GM10847 (cell line): ENCODE measurements around the gene VILL.

Experiments
- POLR2A ChIP-seq: IDR thresholded peaks from 2 replicates; pipeline ENCODE4 v1.6.1; 2011; ENCODE audit not compliant: insufficient read length; ENCODE audit errors: extremely low read depth

The VILL gene

DNA sequence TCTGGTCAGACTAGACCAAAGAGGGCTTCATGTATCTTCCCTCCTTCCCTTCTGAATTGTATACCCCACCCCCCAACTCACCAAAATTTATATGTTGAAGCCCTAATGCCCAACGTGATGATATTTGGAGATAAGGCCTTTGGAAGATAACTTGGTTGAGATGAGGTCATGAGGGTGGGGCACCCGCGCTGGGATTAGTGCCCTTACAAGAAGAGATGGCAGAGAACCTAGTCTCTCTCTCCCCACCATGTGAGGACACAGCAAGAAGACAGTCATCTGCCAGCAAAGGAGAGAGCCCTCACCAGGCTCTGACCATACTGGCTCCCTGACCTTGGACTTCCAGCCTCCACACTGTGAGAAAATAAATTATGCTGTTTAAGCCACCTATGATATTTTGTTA, 25.4 kb downstream of the VILL start:
- TF ChIP-seq POLR2A: no peak

DNA sequence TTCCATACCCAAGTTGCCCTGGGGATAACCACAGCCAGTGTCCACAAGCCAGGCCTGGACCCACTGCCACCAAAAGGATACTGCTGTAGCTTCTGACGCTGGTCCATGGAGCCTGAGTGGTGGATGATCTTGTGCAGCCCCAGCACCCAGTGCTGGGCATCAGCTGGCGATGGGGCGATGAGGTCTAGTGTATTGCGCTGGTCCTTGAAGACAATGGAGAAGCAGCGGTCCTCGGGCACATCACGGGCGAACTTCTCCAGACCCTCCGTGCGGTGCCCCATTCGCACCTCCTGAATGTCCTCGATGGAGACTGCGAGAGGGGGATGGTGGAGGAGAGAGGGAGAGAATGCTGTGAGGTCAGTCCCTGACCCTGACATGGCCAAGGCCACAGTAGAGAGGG, 25.8 kb downstream of the VILL start:
- TF ChIP-seq POLR2A: no peak

DNA sequence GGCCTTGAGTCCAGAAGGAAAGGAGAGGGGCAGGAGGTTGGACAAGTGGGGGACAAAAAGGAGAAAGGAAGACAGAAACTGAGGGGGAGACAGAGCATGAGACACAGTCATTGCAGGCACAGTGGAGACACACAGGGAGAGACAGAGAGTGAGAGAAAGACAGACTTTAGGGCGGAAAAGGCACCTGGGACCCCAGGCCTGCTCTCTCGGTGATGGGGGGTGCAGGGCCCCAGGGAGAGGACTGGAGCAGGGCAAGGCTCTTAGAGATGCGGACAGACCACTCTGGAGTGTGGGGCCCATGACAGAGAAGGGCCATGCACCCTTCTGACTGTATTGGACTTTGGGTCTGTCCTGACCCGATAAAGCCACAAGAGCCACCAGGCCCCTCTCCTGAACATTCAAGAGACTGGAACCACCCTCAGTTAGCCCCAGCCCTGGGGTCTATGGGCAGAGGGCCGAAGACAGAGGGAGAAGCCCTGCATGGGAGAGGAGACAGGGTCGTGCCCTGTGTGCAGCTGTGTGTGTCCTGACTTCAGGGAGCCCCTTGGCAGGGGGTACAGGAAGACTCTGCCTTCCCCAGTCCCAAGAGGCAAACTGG, 26.4 kb downstream of the VILL start:
- no peak for TF ChIP-seq POLR2A

DNA sequence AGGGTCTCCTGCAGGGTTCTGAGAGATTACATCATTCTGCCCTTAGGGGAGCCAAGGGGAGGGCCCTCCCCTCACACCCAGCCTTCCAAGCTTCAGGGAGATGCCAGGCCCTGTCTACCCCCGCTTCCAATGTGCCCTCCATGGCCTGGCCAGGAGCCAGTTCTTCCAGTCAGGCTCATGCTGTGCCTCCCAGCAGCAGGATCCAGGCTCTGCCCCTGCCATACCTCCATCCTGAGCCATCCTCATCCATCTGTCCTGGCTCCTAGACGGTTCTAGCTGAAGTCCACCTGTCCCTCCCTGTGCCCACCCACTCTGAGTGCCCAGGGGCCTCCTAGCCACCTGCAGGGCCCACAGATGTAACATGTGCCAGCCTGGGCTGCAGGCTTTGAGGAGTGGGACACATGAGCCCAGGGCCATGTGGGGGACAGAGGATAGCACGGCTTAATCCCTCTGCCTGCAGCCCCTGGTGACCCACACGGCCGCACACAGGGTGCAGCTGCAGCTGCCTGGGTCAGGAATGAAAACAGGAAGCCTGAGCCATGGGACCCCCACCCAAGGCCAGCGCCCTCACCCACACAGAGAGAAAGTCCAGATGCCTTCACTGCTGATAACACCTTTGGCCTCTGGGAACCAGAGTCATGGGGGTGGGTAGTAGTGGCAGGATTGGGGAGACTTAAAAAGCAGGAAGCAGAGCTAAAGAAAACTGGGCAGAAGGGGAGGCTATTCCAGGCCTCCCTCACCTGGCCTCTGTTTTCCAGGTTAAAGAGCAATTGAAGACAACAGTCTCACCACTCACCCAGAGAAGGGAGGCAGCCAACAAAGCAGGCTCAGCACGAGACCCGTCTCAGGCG, 27.1 kb downstream of the VILL start:
- no peak for TF ChIP-seq POLR2A

DNA sequence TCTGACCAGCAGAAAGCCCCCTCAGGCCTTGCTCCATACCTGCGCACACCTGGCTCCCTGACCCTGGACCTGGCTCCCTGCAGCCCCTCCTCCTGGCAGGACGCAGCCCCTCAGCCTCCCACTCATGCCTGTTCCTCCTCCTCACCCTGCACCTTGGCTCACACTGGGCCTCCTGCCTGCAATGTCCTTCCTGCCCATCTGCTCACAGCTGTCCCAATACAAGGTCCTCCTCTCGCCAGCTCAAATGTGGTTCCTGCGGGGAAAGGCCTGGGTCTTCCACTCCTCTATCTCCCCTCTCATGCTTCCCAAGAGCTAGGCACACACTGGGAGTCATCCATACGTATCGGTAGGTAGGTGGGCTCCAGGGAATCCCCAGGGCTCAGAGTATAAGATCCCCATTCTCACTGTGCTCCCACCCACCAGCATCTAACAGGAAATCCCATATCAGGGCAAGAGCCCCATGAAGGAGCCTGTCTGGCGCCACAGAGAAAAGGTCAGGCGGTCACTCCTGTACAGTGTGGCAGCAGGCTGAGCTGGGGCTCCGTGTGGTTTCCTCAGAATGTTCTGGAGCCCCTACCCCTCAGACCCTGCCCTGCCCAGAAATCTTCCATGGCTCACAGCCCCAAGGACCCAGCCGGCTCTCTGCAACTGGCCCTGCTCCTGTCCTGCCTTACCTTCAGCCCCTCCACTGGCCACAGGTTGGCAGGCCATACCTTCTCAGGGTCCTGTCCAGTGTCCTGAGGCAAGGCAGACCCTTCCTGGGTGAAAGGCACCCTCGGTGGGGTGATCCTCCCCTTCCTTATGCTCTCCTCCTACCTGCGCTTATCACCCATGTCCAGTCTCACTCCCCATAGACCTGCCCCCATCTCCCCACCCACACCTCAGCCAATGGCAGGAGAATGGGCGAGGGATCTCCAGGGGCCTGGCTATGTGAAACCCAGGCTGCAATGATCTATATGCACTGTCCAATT, 28.0 kb downstream of the VILL start:
- TF ChIP-seq POLR2A: no peak

DNA sequence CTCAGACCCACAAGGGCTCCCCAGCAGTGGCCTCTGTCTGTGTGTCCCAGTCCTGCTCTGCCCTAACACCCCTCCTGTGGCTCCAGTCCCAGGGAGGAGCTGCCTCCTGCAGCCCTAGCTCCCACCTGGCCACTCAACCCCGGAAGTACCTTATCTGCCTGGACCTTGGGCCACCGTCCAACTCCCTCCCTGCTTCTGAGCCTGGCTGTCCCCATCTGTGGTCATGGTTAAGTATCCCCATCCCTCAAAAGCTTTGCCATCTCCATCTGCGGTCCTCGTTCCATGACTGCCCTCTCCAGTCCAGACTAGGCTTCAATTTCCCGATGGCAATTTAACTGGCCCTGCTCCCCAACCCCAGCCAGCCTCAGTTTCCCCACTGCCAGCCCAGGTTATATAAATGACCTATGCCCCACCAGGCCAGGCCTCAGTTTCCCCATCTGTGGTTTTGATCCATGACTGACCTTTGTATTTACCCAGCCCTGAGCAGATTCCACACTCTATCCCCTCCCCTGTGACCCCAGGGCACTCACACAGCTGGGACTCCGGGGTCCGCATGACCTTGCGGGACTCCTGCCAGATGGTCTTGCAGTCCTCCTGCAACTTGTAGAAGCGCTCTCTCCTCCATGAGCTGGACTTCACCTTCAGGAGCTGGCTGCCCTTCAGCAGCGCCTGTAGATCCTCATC, 29.2 kb downstream of the VILL start:
- no peak for TF ChIP-seq POLR2A

DNA sequence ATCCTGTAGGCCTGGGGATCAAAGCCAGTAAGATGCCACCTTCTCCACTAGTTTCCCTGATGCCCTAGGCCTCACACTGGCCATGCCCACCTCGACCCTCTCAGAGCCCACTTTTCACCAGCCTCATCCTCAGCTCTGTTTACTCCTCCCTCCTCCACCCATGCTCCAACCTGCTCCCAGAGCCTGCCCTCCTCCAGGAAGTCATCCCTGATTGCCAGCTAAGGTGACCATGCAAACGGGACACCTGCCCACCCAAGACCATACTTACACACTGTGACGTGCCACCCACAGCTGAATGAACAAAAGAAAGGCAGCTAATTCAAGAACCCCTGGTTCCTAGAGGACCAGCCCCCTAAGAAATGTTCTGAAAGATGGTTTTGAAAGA, 29.7 kb downstream of the VILL start:
- TF ChIP-seq POLR2A: no peak

DNA sequence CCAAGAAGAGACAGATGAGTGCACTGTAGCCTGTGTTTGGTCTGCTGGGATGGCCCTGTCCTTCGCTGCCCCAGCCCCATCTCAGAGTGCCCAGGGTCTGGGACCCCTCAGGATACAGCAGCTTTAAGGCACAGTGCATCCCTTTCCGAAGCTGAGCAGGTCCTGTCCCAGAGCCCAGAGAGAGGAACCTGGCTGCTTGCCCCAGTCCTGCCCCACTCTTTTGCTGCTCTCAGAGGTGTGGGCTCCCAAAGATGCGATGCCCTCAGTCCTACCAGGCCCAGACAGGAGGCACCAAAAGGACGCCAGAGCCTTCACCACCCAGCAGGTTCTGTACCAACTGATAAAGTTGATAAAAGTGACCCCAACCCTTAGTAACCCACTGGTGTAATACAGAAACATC, 30.6 kb downstream of the VILL start:
- no peak for TF ChIP-seq POLR2A

DNA sequence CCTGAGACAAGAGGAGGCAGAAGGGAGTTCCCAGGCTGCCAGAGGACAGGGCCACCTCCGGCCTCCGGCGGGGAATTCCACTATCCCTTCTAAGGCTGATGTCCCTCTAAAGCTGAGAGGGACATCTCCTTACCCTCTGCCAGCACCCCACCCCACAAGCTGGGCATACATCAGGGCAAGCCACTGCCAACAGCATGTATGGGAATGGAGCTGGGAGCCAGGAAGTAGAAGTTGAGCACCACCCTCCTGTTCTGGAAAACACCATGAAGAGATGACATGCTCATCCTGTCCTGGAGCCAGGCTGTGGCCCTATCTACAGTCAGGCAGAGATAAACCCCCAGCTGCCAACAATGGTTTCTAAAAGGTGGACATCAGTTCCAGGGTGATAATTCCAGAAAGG, 31.7 kb downstream of the VILL start:
- TF ChIP-seq POLR2A: no peak

DNA sequence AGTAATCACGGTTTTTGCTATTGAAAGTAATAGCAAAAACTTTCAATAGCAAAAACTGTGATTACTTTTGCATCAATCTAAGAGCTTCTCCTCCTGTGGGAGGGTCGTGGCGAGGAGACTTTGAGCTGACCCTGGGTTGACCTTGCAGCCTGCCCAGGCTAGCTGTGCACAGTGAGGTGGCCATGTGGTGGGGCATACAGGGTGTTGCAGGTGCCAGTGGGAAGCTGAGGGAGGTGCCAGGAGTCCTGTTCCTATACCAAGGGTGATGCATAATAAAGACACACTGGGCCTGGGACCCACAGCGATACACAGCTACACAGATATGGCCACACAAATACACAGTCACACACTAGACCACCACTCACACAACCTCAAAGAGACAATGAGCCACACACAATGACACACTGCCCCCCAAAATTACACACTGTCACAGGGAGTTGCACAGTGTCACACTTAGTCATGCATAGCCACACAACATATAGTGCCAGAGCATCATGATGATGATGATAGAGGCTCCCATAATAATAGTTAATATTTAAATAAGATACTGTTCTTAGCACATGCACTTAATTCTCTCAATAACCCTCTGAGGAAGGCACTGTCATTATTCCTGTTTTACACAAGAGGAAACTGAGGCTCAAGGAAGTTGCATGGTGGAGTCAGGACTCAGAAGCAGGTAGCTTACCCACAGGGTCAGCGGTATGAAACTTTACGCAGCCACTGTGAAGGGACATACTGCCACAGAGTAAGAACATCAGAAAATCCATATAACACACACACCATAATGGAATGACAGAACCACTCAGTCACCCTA, 32.5 kb downstream of the VILL start:
- no peak for TF ChIP-seq POLR2A

DNA sequence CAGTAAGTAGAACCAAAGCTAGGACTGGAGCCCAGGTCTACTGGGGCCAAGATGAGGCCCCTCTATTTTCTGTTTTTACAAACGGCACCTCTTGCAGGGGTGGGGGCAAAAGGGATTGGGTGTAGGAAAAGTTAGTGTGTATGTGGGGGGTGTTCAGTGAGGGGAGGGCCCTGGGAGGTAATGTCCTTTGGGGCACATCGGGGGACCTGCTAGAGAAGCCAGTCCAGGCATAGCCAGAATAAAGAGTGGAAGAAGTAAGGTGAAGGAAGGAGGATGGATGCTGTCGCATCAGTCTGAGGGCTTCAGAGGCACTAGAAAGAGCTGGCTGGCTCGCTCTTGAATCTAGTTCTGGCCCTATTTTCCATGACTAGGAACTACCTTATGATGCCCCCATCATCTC, 36.3 kb downstream of the VILL start:
- TF ChIP-seq POLR2A: no peak

DNA sequence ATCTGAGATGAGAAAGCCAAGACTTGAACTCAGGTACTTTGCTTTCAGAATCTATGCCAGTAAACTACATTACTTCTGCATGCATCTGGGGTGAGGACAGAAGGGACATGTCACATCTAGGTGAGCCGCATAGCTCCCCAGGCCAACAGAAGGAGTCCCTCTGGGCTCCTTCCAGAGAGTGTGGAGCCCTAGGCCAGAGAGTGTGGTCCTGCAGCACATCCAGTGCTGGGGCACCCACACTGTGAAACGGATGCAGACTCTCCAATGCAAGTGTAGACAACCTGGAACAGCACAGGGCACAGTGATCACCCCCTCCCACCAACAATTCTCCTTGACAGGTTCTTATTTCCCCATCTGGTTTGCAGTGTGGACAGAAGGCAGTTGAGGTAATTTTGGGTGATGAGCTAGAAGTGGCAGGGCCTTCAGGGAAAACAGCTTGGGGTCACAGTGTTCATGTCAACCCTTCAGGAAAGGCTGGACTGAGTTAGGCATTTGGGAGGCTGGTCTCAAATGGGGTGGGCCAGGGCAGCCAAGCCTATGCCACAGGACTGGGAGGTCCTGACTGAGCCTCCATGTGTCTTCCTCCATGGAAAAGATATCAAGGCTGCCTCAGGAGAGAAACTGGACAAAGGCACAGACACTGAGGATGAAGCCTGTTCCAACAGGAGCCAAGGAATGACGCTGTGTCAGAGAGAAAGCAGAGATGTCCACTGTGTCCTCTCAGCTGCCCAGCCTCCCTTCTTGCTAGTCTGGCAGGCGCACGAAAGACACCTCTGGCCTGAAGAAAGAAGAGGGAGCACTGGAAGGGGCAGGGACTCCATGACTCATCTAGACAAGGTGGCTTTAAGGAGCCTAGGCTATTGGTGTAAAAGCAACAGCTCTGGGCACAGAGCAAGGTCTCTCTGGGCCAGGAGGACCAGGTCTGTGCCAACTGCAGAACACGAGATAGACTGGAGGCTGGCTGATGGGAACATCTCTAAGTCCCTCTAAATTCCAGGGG, 37.2 kb downstream of the VILL start:
- no peak for TF ChIP-seq POLR2A
